ENCODE results near the gene SYK. TPM values are rescaled to one million over a fixed set of nuclear protein-coding genes. Genes with fewer than 3 reads are reported as not detected.

The SYK gene
- total RNA-seq, 1 donor from 2014 or later, result 4.2 TPM

DNA sequence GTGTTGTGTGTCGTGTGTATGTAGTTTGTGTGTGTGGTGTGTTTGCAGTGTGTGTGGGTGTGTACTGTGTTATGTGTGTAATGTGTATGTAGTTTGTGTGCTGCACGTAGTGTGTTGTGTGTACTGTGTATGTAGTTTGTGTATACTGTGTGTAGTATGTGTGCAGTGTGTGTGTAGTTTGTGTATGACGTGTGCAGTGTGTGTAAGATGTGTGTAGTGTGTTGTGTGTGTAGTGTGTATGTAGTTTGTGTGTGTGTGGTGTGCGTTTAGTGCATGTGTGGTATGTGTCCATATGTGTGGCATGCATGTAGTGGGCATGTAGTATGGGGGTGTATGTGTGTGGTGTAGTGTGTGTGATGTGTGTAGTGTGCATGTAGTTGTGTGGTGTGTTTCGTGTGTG is 39.6 kb downstream of the SYK start:
- intact Hi-C loops (cut with DNase I), result no loop called here
- ATAC-seq (no peak), DNase-seq (ENCODE audit: missing footprints) (no peak)

- intact Hi-C loops (cut with DNase I), result no loop called here
- no peak for ATAC-seq
- DNase-seq (ENCODE audit: missing footprints), result no peak
Observed at GRCh38 chr9:90841615-90842014, 40.0 kb downstream of the SYK start.

GRCh38 chr9:90842176-90842777 is 40.7 kb downstream of the SYK start:
- no peak for DNase-seq (ENCODE audit: missing footprints)
- no peak for ATAC-seq
- intact Hi-C loops (cut with DNase I), result no loop called here

GRCh38 chr9:90842996-90843395 is 41.4 kb downstream of the SYK start:
- intact Hi-C loops (cut with DNase I), result no loop called here
- no peak for DNase-seq (ENCODE audit: missing footprints)

DNA sequence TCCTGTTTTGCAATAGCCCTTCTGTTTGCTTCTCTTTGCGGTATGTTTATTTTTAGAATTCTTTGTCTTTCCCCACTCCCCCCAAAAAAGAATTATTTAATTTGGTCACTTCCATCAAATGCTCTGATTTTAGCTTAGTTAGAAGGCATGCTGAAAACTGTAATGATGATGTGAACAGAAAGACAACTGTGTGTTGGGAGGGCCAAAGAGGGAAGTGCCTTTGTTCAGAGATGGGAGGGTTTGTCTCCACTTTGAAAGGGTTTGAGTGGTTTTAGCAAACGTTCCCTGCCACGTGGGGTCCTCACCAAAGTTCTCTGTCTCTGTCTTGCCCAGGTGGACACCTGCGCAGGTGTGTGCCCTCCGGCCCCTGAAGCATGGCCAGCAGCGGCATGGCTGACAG is 41.9 kb downstream of the SYK start:
- ATAC-seq, result no peak
- intact Hi-C loops (cut with DNase I), result no loop called here
- DNase-seq (ENCODE audit: missing footprints), result no peak

More at GRCh38 chr9:90842996-90843395, 41.4 kb downstream of the SYK start:
- no peak for ATAC-seq

- ATAC-seq (no peak), DNase-seq (ENCODE audit: missing footprints) (no peak)
- intact Hi-C loops (cut with DNase I), result no loop called here
Observed at GRCh38 chr9:90844326-90844725, 42.7 kb downstream of the SYK start.

DNA sequence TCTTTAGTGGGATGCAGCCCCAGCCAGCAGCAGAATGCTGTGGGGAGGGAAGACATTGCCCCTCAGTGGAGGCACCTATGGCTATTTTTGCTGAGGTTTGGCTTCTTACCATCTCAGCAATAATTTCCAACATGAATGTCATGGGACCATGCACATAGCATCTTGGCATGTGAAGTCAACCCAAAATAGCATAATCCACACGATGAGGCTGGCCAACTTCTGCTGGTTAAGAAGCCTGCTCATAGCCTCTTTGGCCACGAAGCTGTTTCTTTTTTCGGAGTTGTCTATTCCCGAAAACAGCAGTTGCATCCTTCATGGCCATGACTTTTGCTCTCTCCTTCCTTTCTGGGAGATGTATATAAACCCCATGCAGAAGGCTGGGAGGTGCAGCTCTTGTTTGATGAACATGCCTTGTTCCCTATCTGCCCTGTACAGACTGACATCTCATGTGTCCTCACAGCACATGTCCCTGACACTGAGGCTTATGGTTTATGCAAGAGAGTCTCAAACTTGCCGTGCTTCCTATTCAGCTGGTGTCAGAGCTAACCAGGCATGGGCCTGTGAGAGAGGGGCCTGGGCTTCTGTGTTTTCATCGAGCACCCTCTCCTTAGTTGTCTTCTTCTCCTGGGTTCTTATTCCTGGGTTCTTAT is 45.3 kb downstream of the SYK start:
- ATAC-seq (no peak), DNase-seq (ENCODE audit: missing footprints) (no peak)
- intact Hi-C loops (cut with DNase I), result no loop called here

- ATAC-seq (no peak), DNase-seq (ENCODE audit: missing footprints) (no peak)
- intact Hi-C loops (cut with DNase I), result no loop called here
Observed at GRCh38 chr9:90847971-90848370, 46.4 kb downstream of the SYK start.

- no peak for ATAC-seq
- intact Hi-C loops (cut with DNase I), result no loop called here
Observed at GRCh38 chr9:90848866-90849265, 47.2 kb downstream of the SYK start.

DNA sequence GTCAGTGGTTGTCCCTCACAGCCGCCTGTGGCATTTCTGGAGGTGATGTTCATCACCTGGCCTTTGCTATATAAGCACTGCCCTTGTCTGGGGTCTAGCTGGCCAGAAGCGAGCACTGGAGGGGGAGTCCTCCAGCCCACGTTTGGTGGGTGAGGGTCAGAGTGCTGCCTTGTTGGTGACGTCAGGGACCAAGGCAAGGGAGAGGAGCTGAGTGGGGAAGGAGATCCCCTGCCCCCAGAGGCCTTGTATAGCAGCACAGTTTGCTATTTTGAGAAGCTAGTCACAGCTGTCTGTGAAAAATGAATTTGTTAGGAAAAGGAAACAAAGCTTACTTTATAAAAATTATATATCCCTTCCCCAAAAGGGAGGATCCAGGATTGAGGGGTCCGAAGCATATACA is 49.8 kb downstream of the SYK start:
- DNase-seq (ENCODE audit: missing footprints) (no peak), ATAC-seq (no peak)
- intact Hi-C loops (cut with DNase I), result no loop called here

More at GRCh38 chr9:90848866-90849265, 47.2 kb downstream of the SYK start:
- DNase-seq (ENCODE audit: missing footprints), result no peak

- no peak for DNase-seq (ENCODE audit: missing footprints)
- ATAC-seq, result no peak
- intact Hi-C loops (cut with DNase I), result no loop called here
Observed at GRCh38 chr9:90853945-90854344, 52.3 kb downstream of the SYK start.

- ATAC-seq, result no peak
- intact Hi-C loops (cut with DNase I), result no loop called here
- DNase-seq (ENCODE audit: missing footprints), result no peak
Observed at GRCh38 chr9:90854637-90855175, 53.1 kb downstream of the SYK start.

DNA sequence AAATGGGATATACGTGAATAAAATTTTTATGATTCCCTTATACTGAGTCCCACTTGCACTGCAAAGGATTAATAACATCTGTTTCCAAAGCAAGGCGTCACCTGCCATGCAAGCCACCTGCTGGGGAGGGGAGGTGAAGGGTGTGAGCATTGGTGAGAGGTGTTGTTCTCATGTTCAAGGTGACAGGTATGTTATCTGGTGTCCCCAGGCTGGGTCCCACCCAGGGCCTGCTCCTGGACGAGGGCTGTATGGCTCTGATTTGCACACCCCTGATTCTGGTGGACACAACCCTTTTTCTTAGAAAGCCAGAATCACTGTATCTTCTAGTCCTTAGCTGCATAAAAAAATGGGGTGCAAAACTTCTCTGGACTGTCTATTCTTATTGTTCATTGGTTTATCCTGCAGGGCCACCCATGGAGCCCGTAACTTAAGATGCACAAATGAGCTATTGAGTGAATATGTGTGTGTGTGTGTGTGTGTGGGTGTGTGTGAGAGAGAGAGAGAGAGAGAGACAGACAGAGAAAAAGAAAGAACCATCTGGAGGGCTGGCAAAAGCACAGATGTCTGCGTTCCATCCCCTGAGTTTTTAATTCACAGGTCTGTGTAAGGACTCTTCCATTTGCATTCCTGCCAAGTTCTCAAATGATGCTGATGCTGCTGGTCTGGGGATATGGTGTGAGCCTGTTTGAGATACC is 53.7 kb downstream of the SYK start:
- intact Hi-C loops (cut with DNase I), result no loop called here
- ATAC-seq, result no peak
- no peak for DNase-seq (ENCODE audit: missing footprints)

DNA sequence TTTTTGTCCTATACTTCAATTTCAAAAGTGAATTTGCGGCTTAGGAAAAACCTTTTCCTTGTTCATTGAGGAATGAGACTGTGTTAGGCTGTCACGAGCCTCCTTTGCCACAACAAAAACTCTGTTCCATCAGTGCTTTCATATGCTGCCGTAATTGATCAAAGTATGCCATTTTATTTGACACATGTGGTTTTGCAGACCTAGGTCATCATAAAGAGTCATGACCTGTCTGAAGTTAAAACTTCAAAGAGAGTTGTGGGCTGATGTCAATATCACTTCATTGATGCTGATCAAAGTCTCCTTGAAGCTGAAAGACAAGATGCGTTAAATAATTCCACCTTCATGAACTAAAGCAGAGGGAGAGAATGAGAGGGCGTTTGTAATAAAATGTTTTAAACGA is 55.5 kb downstream of the SYK start:
- intact Hi-C loops (cut with DNase I), result no loop called here
- DNase-seq (ENCODE audit: missing footprints) (no peak), ATAC-seq (no peak)

- no peak for ATAC-seq
- DNase-seq (ENCODE audit: missing footprints), result no peak
- intact Hi-C loops (cut with DNase I), result no loop called here
Observed at GRCh38 chr9:90857855-90858254, 56.2 kb downstream of the SYK start.

- DNase-seq (ENCODE audit: missing footprints), result no peak
- peak; percentile 67 for ATAC-seq
- intact Hi-C loops (cut with DNase I), result no loop called here
Observed at GRCh38 chr9:90858457-90858901, 56.9 kb downstream of the SYK start.

DNA sequence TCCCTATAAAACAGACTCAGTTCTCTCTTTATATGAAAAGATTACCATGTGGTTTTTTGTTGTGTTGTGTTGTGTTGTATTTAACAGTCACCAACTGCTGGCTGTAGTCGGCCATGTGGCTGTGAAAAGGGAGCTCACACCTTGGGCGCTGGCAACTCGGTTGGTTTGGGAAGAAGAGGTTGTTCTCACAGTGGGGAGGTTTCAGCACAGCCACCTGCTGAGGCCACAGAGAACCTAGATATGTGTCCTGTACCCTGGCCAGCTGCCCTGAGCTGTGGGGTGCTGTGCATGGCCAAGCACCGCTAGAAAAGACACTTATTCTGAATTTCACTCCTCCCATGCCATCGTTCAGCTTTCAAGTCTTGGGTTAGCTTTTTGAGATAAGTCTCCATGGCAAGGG is 58.8 kb downstream of the SYK start:
- intact Hi-C loops (cut with DNase I), result no loop called here
- DNase-seq (ENCODE audit: missing footprints), result no peak
- no peak for ATAC-seq

GRCh38 chr9:90860826-90861225 is 59.2 kb downstream of the SYK start:
- DNase-seq (ENCODE audit: missing footprints) (no peak), ATAC-seq (peak; percentile 29)
- intact Hi-C loops (cut with DNase I), result no loop called here

DNA sequence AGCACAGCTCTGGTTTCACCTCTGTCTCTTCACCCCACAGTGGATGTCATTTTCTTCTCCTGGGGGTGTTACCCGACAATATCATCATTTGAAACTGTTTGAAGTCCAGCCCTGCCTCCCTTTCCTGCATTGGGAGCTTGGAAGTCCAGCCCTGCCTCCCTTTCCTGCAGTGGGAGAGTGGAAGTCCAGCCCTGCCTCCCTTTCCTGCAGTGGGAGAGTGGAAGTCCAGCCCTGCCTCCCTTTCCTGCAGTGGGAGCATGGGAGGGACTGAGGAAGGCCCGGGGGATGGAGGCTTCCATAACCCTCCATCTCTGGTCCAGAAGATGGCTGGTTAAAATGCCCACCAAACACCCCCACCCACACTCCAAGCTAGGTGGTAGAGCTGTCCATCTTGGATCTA is 59.8 kb downstream of the SYK start:
- ATAC-seq (no peak), DNase-seq (ENCODE audit: missing footprints) (no peak)
- intact Hi-C loops (cut with DNase I), result no loop called here

All from Right ventricle myocardium inferior (tissue), 1 donor.